ENCODE measurements around the gene AHRR.
"Not testable (repeated sequence)": the region's sequence is repeated elsewhere in the genome, so short reads cannot be mapped to it uniquely, and the experiment has no call there.

The AHRR gene

DNA sequence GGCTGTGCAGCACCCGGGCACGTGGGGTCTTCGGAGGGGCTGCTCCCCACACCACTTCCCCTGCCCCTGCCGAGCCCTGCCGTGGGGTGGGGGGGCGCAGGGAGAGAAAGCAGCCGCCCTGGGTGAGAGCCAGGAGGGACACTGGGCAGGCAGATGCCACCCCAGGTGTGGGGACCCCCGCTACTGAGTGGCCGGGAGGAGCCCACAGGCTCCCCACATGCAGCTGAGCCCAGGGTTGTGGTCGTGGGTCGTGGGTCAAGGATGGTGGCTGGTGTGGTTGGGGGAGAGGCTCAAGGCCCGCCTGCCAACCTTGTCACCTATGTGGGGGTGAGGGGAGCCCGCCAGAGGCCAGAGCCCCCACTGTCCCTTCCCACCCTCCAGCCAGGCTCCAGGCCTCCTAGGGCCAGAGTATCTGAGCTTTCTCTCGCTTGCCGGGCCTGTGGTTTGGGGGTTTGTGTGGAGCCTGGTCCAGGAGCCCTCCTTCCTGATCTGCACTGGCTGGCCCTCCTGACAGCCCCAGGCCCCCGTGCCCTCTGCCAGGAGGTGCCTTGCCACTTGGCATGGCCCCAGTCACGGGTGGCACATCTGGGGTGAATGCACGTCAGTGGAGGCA, 157.0 kb downstream of the AHRR start:
- no peak for DNase-seq

DNA sequence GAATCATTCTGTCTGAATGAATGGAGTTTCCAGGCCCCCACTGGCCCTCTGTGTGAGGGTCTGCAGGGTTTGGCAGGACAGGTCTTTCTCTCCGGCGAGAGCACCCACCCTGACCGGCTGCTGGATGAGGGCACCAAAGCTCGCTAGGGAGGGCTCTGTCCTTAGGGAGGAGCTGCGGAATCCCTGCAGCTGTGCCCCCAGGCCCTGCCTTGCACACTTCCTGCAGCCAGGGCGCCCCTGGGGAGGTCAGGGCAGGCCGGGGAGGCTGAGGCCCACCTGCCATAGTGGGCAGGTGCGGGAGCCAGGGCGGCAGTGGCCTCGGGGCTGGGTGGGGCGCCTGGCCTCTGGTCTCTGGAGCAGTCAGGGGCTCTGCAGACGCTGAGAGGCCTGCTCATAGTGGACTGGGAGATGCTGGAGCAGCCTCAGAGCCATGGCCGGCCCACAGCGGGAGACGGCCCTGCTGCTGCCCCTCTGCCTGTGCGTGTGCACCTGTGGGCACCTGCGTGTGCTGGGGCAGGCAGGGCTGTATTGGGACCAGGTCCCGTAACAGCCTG, 157.5 kb downstream of the AHRR start:
- DNase-seq, result no peak

- DNase-seq, result no peak
Observed at GRCh38 chr5:479566-480319, 158.2 kb downstream of the AHRR start.

- DNase-seq, result no peak
Observed at GRCh38 chr5:481347-481746, 159.8 kb downstream of the AHRR start.

DNA sequence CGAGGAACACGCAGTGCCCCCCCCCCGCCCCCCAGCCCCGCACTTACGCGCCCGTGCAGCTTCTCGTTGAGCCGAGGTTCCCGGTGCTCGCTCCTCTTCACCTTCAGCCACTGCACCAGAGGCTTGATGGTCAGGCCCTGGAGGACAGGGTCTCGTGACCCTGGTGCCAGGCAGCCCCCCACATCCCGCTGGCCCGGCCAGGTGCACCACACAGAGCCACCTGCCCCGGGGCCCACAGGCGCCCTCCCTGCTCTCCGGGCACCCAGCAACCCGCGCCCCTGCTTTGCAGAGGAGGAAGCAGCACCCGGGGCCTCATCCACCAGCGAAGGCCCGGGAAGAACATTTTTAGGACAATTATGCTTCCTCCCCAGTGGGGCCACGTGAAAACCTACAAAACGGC, 160.5 kb downstream of the AHRR start:
- no peak for DNase-seq

DNA sequence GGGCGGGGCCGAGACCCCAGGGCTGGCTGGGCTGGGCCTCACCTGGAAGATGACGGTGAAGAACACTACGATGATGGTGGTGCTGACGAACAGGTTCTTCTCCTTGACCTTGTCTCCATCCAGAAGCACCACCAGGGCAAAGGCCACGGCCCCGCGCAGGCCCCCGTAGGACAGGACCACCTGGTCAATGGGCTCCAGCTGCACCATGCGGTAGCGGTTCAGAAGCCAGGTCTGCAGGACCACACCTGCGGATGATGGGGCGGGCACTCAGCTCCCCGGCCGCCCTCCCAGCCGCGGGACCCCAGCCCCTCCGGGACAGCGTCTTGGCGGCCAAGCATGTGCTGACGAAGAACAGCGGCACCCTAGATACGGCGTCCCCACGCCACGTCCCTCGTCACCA, 161.0 kb downstream of the AHRR start:
- no peak for DNase-seq

DNA sequence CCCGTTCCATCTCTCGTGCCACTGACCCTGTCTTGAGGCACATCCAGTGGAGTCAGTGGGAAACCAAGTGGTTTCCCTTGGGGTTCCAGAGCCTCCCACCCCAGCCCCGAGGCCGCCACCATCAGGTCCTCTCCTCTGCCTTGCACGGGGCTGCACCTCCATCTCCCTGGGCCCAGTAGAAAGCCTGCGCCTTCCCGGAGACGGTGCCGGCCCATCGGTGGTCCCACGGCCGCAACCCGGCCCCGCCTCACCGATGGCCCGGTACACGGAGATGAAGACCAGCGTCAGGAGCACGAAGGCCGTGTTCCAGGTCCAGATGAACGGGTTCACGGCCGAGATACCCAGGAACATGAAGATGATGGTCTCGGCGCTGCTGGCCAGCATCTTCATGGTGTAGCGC, 161.5 kb downstream of the AHRR start:
- DNase-seq, result no peak

DNA sequence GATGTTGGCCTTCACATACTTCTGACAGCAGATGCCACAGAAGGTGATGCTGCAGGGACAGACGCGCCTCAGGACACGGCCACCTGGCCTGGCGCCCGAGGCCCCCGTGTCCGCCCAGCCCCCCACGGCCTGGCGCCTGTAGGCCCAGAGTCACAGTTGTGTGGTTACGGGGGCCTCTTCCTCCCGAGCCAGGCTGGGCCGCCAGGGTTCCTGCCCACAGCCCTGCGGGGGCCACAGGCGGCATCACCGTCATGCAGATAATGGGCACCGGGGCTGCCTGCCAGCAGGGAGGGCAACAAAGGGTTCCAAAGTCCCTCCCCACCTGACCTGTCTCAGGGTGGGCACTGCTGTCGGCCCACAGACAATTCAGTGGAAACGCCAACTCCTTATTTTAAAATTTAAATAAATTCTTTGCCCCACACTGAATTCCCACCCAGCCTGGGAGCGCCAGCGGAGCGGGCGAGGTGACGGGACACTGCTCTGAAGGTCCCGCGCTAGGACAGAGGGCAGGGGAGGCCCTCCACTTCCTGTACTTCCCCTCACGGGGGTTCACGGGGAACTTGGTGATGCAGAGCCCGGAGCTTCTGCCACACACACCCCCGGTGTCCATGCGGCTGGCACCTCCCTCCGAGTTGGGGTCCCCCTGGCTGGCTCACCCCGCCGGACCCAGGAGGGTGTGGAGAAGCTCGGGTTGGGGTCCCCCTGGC, 162.1 kb downstream of the AHRR start:
- DNase-seq, result no peak

- DNase-seq, result no peak
Observed at GRCh38 chr5:484556-484955, 163.0 kb downstream of the AHRR start.

DNA sequence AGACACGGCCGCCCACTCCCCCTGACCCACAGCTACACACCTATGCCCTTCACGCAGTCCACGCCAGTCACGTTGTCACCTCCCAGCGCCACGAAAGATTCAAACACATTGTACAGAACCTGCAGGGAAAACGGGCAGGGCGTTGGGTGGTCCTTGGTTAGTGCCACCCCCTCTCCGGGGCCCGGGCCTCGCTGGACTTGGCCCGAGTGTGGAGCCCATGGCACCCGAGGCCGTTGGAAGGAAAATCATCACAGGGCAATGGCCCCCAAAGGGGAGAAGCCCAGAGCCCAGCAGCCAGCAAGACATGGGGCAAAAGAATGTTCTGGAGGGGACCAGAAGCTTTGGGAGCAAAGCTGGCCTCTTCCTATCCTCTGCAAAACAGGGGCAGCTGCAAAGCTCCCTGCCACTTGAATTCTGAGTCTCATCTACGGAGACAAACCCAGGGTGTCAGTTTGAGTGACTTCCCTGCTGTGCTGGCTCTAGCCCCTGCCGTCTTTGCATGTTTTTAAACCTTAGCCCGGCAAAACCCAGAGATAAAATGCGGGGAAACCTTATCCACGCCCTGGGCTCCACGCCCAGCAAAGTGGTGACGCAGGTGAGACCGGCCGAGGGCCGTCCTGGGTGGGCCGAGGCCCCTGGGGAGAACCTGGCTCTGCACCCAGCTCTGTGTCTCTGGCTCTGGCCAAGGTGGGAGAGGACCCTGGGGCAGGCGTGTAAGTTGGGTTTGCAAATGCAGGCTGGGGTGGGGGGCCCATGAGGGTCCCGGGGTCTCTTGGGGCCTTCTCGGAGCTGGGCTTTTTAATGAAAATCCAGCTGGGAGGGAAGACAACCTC, 163.8 kb downstream of the AHRR start:
- DNase-seq, result no peak

DNA sequence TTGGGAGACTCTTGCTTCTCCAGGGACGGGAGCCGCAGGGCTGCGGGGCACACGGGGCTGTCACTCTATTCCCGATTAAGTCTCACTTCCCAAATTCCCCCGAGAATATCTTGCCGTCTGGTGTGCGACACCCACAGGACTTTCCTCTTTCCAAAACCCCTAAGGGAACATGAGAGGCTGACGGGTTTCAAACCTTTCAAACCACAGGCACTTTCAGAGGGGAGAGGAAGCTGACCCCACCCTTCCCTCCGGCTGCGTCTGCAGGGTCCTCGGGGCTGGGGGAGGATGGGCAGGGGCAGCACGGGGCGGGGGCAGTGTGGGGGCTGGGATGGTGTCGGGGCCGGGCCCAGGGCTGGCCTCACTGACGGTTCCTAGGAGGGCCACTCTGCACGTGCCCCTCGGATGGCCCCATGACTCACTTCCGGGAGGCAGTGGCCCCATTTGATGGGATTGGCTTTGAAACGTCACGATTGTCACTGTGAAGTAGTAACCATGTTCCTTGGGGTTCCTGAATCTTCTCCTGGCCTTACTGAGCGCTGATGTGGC, 164.5 kb downstream of the AHRR start:
- DNase-seq, result no peak

- not testable (repeated sequence) for DNase-seq
Observed at GRCh38 chr5:486597-486996, 165.1 kb downstream of the AHRR start.

All from activated CD4-positive, alpha-beta T cell treated with anti-CD3 and anti-CD28 coated beads, Interleukin-2, amount 50 U/mL, for 16 hours (primary cell).